Natural killer cell (primary cell): ENCODE results near the gene RTF2. TPM values are rescaled to one million over a fixed set of nuclear protein-coding genes. Genes with fewer than 3 reads are reported as not detected.

Experiments
- ATAC-seq, 3 donors: fragments of 150-1000 bp in 2 of 3; fragments of 200-7000 bp in 1 of 3; cut with Tn5 transposase; 1 replicate in 1 of 3; 2 replicates in 2 of 3; pipeline ENCODE4 v1.10.0; 2021; ENCODE audit warnings: mild to moderate bottlenecking in 2 of 3, moderate library complexity in 2 of 3
- DNase-seq, 2 donors: peaks; one replicate each; pipeline versions ENCODE4 v3.0.0 to v3.0.0-alpha.2; 2013 to 2021; ENCODE audit warnings: mixed read lengths in 1 of 2
- H3K27ac ChIP-seq: one replicate; pipeline ENCODE4 v1.5.1; 2013; ENCODE audit warnings: mild to moderate bottlenecking, low read length
- H3K27me3 ChIP-seq: one replicate; pipeline ENCODE4 v1.6.1; 2013; ENCODE audit warnings: low read length; ENCODE audit not compliant: control insufficient read depth, insufficient read depth
- H3K36me3 ChIP-seq: one replicate; pipeline ENCODE4 v1.6.1; 2013; ENCODE audit warnings: low read length; ENCODE audit not compliant: control insufficient read depth, insufficient read depth
- H3K4me1 ChIP-seq: one replicate; pipeline ENCODE4 v1.6.1; 2013; ENCODE audit warnings: low read length; ENCODE audit not compliant: control insufficient read depth, insufficient read depth
- H3K4me3 ChIP-seq: one replicate; pipeline ENCODE4 v1.5.1; 2013; ENCODE audit warnings: low read length
- H3K9me3 ChIP-seq: one replicate; pipeline ENCODE4 v1.6.1; 2013; ENCODE audit warnings: low read length; ENCODE audit not compliant: control insufficient read depth, insufficient read depth
- H3K27ac Mint-ChIP-seq, 2 donors: one replicate each; pipeline ENCODE4 v1.8.0; 2022; ENCODE audit warnings: mild to moderate bottlenecking in 2 of 2, mixed read lengths in 2 of 2, moderate library complexity in 1 of 2
- H3K27me3 Mint-ChIP-seq, 2 donors: one replicate each; pipeline ENCODE4 v1.8.0; 2022; ENCODE audit warnings: low read depth in 2 of 2, mixed read lengths in 2 of 2
- H3K36me3 Mint-ChIP-seq: one replicate; pipeline ENCODE4 v1.8.0; 2022; ENCODE audit warnings: mixed read lengths
- H3K4me1 Mint-ChIP-seq, 2 donors: one replicate each; pipeline ENCODE4 v1.8.0; 2022; ENCODE audit warnings: mixed read lengths in 2 of 2
- H3K4me3 Mint-ChIP-seq: one replicate; pipeline ENCODE4 v1.8.0; 2022; ENCODE audit warnings: mild to moderate bottlenecking, moderate library complexity, mixed read lengths
- H3K9me3 Mint-ChIP-seq, 2 donors: one replicate each; pipeline ENCODE4 v1.8.0; 2022; ENCODE audit warnings: mixed read lengths in 2 of 2
- CTCF ChIP-seq: fragments of 200-600 bp; IDR thresholded peaks from one replicate; pipeline ENCODE4 v1.8.0; 2022; ENCODE audit warnings: antibody characterized with exemption
- WGBS: methylation state at CpG from one replicate; pipeline ENCODE4 v1.1.7; 2013; ENCODE audit warnings: missing lambda C conversion rate; ENCODE audit not compliant: insufficient coverage; 5-methylcytosine and 5-hydroxymethylcytosine counted together
- intact Hi-C: fragments of 100-400 bp; cut with micrococcal nuclease; formaldehyde crosslinking; loops from one replicate; pipeline ENCODE4 v1.14.2; 2022
- total RNA-seq, 4 donors: library from RNA; stranded (reverse); fragments of 120-200 nt in 1 of 4; gene quantifications; one replicate each; pipeline versions ENCODE4 v1.2.3 to v1.2.4, GENCODE V29; 2013 to 2022

RTF2 gene
- total RNA-seq, 3 donors from 2014 or later (not counting 1 experiment from before 2014, with no cell fraction given), result 81.5 to 89.1 (median 83.4) TPM

GRCh38 chr20:56428410-56428809 lies 40.0 kb upstream of the RTF2 start:
- peaks cover 28% of the 10 kb centered on the region for H3K4me1 ChIP-seq
- no peaks in the 10 kb centered on the region for H3K9me3 ChIP-seq
- Mint-ChIP-seq H3K4me3 (no peak overlapping the region), H3K36me3 (no peaks in the 10 kb centered on the region), H3K27ac (peak overlapping the region; percentile 71 to 85), H3K27me3 (no peaks in the 10 kb centered on the region), H3K4me1 (peaks cover 45 to 53% of the 10 kb centered on the region in 2 donors), H3K9me3 (no peaks in the 10 kb centered on the region)
- H3K36me3 ChIP-seq, result no peaks in the 10 kb centered on the region
- intact Hi-C loops, result no loop called here
- DNase-seq, result no peak
- ATAC-seq, result no peak
- no peak overlapping the region for H3K27ac ChIP-seq
- no peak overlapping the region for H3K4me3 ChIP-seq
- WGBS, result 91% methylated on average over 5 of the region's 5 CpGs
- TF ChIP-seq CTCF, result no peak
- H3K27me3 ChIP-seq, result no peaks in the 10 kb centered on the region

- Histone ChIP-seq H3K4me3 (no peak overlapping the region), H3K36me3 (no peaks in the 10 kb centered on the region), H3K4me1 (peaks cover 33% of the 10 kb centered on the region), H3K27ac (no peak overlapping the region), H3K27me3 (no peaks in the 10 kb centered on the region), H3K9me3 (no peaks in the 10 kb centered on the region)
- ATAC-seq (no peak), DNase-seq (no peak)
- Mint-ChIP-seq H3K36me3 (no peaks in the 10 kb centered on the region), H3K4me3 (peak overlapping the region; percentile 85), H3K4me1 (peaks cover 50 to 57% of the 10 kb centered on the region in 2 donors), H3K27ac (peak overlapping the region; percentile 71 to 85), H3K27me3 (no peaks in the 10 kb centered on the region), H3K9me3 (no peaks in the 10 kb centered on the region)
- WGBS, result 83% methylated on average over 8 of the region's 8 CpGs
- intact Hi-C loops, result no loop called here
- TF ChIP-seq CTCF, result no peak
Measured at GRCh38 chr20:56428881-56429280, 39.5 kb upstream of the RTF2 start.

GRCh38 chr20:56429502-56429901 lies 38.9 kb upstream of the RTF2 start:
- H3K27ac ChIP-seq, result peak overlapping the region; percentile 10
- intact Hi-C loops, result no loop called here

More at GRCh38 chr20:56429502-56429901, 38.9 kb upstream of the RTF2 start:
- ATAC-seq, result no peak
- peaks cover 39% of the 10 kb centered on the region for H3K4me1 ChIP-seq
- H3K27me3 Mint-ChIP-seq, result no peaks in the 10 kb centered on the region
- no peaks in the 10 kb centered on the region for H3K9me3 Mint-ChIP-seq
- peak overlapping the region; percentile 85 for H3K4me3 Mint-ChIP-seq
- H3K9me3 ChIP-seq, result no peaks in the 10 kb centered on the region
- TF ChIP-seq CTCF, result no peak
- WGBS, result 62% methylated on average over 6 of the region's 6 CpGs
- H3K4me3 ChIP-seq, result no peak overlapping the region
- no peak for DNase-seq
- H3K36me3 ChIP-seq, result no peaks in the 10 kb centered on the region
- no peaks in the 10 kb centered on the region for H3K36me3 Mint-ChIP-seq
- peak overlapping the region; percentile 71 to 85 for H3K27ac Mint-ChIP-seq
- peaks cover 53 to 61% of the 10 kb centered on the region in 2 donors for H3K4me1 Mint-ChIP-seq
- H3K27me3 ChIP-seq, result no peaks in the 10 kb centered on the region
